Smooth muscle cell (in vitro differentiated cells): Measurements from ENCODE around the gene MYOF. TPM values are rescaled to one million over a fixed set of nuclear protein-coding genes. Genes with fewer than 3 reads are reported as not detected.

Experiments used
- DNase-seq: peaks from one replicate; lab custom pipeline; 2025; ENCODE audit not compliant: unreplicated experiment; lab: John Stamatoyannopoulos, UW
- H2AFZ ChIP-seq: fragments of 200-600 bp; sonication (generic); 2 replicates; pipeline ENCODE4 v1.6.0; 2016; ENCODE audit warnings: antibody characterized with exemption, low read depth, mild to moderate bottlenecking
- H3F3A ChIP-seq: fragments of 200-600 bp; sonication (generic); 2 replicates; pipeline ENCODE4 v1.6.0; 2017; ENCODE audit warnings: antibody characterized with exemption, low read depth
- H3K27ac ChIP-seq: fragments of 200-600 bp; sonication (generic); 2 replicates; pipeline ENCODE4 v1.5.1; 2016; ENCODE audit warnings: low read depth, mild to moderate bottlenecking
- H3K27me3 ChIP-seq: fragments of 200-600 bp; sonication (generic); 2 replicates; pipeline ENCODE4 v1.6.1; 2016; ENCODE audit warnings: low read depth, mild to moderate bottlenecking
- H3K36me3 ChIP-seq: fragments of 200-600 bp; sonication (generic); 2 replicates; pipeline ENCODE4 v1.5.1; 2016; ENCODE audit warnings: low read depth
- H3K4me1 ChIP-seq: fragments of 200-600 bp; sonication (generic); 2 replicates; pipeline ENCODE4 v1.5.1; 2016; ENCODE audit warnings: low read depth
- H3K4me2 ChIP-seq: fragments of 200-600 bp; sonication (generic); 2 replicates; pipeline ENCODE4 v1.6.0; 2016; ENCODE audit warnings: mild to moderate bottlenecking
- H3K4me3 ChIP-seq: fragments of 200-600 bp; sonication (generic); 2 replicates; pipeline ENCODE4 v1.5.1; 2016; ENCODE audit warnings: mild to moderate bottlenecking
- H3K79me2 ChIP-seq: fragments of 200-600 bp; sonication (generic); 2 replicates; pipeline ENCODE4 v1.6.0; 2016; ENCODE audit warnings: low read depth, mild to moderate bottlenecking
- H3K9ac ChIP-seq: fragments of 200-600 bp; sonication (generic); 2 replicates; pipeline ENCODE4 v1.6.0; 2016; ENCODE audit warnings: low read depth
- H3K9me3 ChIP-seq: fragments of 200-600 bp; sonication (generic); replicated peaks from 2 replicates; pipeline ENCODE4 v1.5.1; 2016; ENCODE audit warnings: low read depth
- H4K20me1 ChIP-seq: fragments of 200-600 bp; sonication (generic); 2 replicates; pipeline ENCODE4 v1.6.0; 2016; ENCODE audit warnings: low read depth
- CTCF ChIP-seq: fragments of 200-600 bp; sonication (generic); IDR thresholded peaks from 2 replicates; pipeline ENCODE4 v1.5.1; 2017; ENCODE audit warnings: borderline replicate concordance, mild to moderate bottlenecking, antibody characterized with exemption; ENCODE audit not compliant: insufficient read depth, poor library complexity, severe bottlenecking
- WGBS: methylation state at CpG from one replicate; pipeline ENCODE4 v1.1.7; 2016; ENCODE audit warnings: low lambda C conversion rate; 5-methylcytosine and 5-hydroxymethylcytosine counted together
- polyA plus RNA-seq: library from polyadenylated mRNA; unstranded; fragments of >200 nt; fragmentation: Nextera tagmentation; extraction: Ambion mirVana; gene quantifications from 2 replicates; pipeline ENCODE4 v1.2.1, GENCODE V29; 2016
- total RNA-seq: library from RNA; depleted of rRNA; stranded (reverse); fragments of >200 nt; gene quantifications from 2 replicates; pipeline ENCODE4 v1.2.3, GENCODE V29; 2014

The MYOF gene
- total and polyA plus RNA-seq, 2 experiments from 2014 or later, result 29.6 to 99.5 TPM

DNA sequence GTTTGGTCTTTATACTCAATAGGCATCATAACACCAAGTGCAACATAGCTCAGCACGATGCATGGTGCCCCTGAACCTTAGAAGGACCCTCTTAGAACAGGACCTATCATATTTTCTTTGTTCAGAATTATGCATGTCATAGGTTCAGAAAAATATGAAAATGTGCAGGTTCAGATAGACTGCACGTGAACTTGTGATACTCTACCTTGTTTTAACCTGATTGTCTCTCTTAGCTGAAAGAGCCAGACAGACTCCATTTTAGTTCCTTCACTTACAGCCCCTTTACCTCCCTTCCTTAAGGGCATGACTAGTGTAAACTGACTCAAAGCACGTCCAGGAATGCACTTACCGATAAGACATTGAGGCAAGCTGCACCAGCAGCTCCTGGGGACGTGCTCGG, 35.1 kb downstream of the MYOF start:
- Histone ChIP-seq H3K9ac (no peak overlapping the region), H2AFZ (no peak overlapping the region), H3K79me2 (peaks cover 12% of the 10 kb centered on the region), H3K36me3 (peaks cover 12% of the 10 kb centered on the region), H3K27ac (peak overlapping the region; percentile 93), H3K4me1 (peaks cover 12% of the 10 kb centered on the region), H3K4me3 (no peak overlapping the region), H3K4me2 (no peak overlapping the region), H4K20me1 (no peaks in the 10 kb centered on the region), H3K9me3 (no peaks in the 10 kb centered on the region), H3F3A (peaks cover 9% of the 10 kb centered on the region), H3K27me3 (no peaks in the 10 kb centered on the region)
- 60% methylated on average over 6 of the region's 6 CpGs for WGBS
- TF ChIP-seq CTCF, result no peak
- no peak for DNase-seq

DNA sequence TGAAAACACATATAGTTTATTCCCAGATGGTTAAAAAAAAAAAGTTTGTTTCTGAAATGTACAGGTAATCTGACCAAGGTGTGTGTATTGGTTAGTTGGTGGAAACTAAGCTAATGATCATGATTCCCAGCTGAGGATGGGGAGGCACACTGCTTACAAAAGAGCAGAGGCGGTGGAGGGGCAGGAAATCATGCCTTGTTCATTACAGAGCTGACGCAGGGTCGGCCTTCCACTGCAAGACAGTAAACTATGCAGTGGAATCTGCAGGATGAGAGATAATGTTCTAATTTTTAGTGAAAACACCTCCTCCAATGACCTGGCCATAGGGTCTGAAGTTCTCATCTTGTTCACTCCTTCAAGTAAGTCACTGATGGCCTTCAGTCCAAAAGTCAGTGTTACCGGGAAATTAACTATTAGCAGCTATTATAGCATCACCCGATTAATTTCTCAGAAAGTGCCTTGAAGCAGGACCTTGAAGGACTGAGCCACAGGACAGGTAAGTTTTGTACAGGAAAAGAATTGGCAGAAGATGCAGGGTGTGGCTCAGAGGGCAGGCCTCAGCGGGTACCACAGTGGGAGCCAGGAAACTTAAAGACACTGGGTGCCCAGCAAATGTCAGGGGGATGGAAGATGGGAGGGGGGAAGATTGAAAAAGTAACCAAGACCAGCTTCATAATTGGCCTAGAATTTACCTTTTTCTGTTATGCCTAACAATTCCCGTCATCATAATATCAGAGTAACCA, 36.0 kb downstream of the MYOF start:
- Histone ChIP-seq H2AFZ (no peak overlapping the region), H3F3A (peaks cover 11% of the 10 kb centered on the region), H3K36me3 (peaks cover 12% of the 10 kb centered on the region), H3K9me3 (no peaks in the 10 kb centered on the region), H4K20me1 (no peaks in the 10 kb centered on the region), H3K27ac (peak overlapping the region; percentile 93), H3K4me3 (no peak overlapping the region), H3K27me3 (no peaks in the 10 kb centered on the region), H3K79me2 (peaks cover 9% of the 10 kb centered on the region), H3K4me1 (peaks cover 13% of the 10 kb centered on the region), H3K4me2 (peak overlapping the region; percentile 15), H3K9ac (peak overlapping the region; percentile 68)
- TF ChIP-seq CTCF, result no peak
- 68% methylated on average over 7 of the region's 7 CpGs for WGBS
- DNase-seq, result no peak

DNA sequence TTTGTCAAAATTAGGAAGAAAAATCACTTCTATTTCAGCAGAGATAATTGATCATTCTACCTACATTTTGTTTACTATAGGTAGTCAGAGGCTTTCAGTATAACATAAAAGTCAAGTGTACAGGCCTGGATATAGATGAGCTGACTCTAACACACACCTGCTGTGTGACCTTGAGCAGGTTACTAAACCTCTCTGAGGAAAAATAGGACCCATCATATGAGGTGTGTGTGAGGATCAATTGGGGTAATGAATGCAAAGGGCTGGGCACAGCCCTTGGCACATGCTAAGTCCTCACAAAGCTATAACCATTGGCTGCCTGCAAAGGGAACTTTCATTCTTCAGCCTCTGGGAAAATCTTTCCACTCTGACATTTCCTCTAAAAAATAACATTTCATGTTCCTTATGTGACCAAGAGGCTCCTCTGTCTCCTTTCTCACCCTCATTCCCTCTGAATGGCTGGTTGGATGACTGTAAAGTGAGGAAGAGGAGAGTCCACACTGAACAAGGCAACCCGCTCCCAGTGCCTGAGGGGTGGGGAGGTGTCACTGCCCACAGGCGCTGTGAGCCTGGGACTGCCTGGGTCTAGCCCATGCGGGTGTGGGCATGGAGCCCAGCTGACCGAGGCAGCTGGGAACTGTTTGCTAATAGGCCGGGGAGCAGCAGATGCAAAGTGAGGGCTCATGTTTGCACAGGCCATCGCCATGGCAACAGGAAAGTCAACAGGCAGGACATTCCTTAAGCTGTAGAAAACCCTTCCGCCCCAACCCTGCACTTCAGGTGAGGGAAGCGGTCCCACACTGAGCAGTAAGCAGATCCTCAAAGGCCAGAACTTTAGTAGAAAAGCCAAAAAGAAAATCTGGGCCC, 36.8 kb downstream of the MYOF start:
- 17% methylated on average over 8 of the region's 8 CpGs for WGBS
- H3K4me1 ChIP-seq, result peaks cover 19% of the 10 kb centered on the region
- no peaks in the 10 kb centered on the region for H3K27me3 ChIP-seq
- peak overlapping the region; percentile 68 for H3K9ac ChIP-seq
- no peaks in the 10 kb centered on the region for H4K20me1 ChIP-seq
- peak overlapping the region; percentile 50 for H3K4me2 ChIP-seq
- no peak overlapping the region for H3K4me3 ChIP-seq
- DNase-seq, result peak; percentile 42
- no peak overlapping the region for H2AFZ ChIP-seq
- peaks cover 9% of the 10 kb centered on the region for H3K79me2 ChIP-seq
- no peaks in the 10 kb centered on the region for H3K9me3 ChIP-seq
- no peak for TF ChIP-seq CTCF
- H3K36me3 ChIP-seq, result peaks cover 6% of the 10 kb centered on the region
- peak overlapping the region; percentile 93 for H3K27ac ChIP-seq
- peaks cover 16% of the 10 kb centered on the region for H3F3A ChIP-seq
